ENCODE results near the gene TGOLN2.

DNA sequence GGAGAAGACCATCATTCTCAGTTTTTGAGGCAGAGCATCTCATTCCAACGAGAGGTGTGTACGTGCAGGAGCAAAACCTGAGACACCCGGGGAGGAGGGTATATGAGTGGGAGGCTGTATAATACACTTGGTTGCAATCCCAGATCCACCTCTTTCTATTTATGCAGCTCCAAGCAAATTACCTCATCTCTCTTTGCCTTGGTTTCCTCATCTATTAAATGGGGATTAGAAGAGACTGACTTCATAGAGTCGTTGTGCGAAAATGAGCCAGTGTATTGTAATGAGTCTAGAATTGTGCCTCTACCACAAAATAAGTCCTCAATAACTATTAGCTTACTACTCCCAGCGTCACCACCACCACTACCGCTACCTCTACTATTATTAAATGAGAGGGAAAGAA is 40.1 kb downstream of the TGOLN2 start:
- TF ChIP-seq, protein P1, sequence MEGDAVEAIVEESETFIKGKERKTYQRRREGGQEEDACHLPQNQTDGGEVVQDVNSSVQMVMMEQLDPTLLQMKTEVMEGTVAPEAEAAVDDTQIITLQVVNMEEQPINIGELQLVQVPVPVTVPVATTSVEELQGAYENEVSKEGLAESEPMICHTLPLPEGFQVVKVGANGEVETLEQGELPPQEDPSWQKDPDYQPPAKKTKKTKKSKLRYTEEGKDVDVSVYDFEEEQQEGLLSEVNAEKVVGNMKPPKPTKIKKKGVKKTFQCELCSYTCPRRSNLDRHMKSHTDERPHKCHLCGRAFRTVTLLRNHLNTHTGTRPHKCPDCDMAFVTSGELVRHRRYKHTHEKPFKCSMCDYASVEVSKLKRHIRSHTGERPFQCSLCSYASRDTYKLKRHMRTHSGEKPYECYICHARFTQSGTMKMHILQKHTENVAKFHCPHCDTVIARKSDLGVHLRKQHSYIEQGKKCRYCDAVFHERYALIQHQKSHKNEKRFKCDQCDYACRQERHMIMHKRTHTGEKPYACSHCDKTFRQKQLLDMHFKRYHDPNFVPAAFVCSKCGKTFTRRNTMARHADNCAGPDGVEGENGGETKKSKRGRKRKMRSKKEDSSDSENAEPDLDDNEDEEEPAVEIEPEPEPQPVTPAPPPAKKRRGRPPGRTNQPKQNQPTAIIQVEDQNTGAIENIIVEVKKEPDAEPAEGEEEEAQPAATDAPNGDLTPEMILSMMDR (IDR thresholded peaks at IDR 0.05) = no peak
- TF ChIP-seq POLR2A (IDR thresholded peaks at IDR 0.05) = no peak

Data from heart left ventricle (tissue), 13 donors.